WTC11 (cell line): ENCODE data around the gene HS3ST3A1.

Experiments used
- CTCF ChIP-seq: fragments of 200-600 bp; IDR thresholded peaks from 2 replicates; pipeline ENCODE4 v1.8.0; 2022; ENCODE audit warnings: antibody characterized with exemption
- ESRRA ChIP-seq: sonication (generic); formaldehyde crosslinking; IDR thresholded peaks from 2 replicates; pipeline ENCODE4 v1.8.1; 2022; ENCODE audit warnings: mild to moderate bottlenecking, missing genetic modification reagents, borderline replicate concordance
- IRF1 ChIP-seq: sonication (generic); formaldehyde crosslinking; IDR thresholded peaks from 2 replicates; pipeline ENCODE4 v1.8.0; 2023; ENCODE audit warnings: missing genetic modification reagents
- MLX ChIP-seq: sonication (generic); formaldehyde crosslinking; IDR thresholded peaks from 2 replicates; pipeline ENCODE4 v1.8.1; 2023; ENCODE audit warnings: mild to moderate bottlenecking, missing genetic modification reagents, moderate library complexity
- RORB ChIP-seq: fragments of 250-450 bp; sonication (Bioruptor Pico); IDR thresholded peaks from 2 replicates; pipeline ENCODE4 v1.9.0; 2021; ENCODE audit warnings: mild to moderate bottlenecking
- SP1 ChIP-seq: sonication (generic); formaldehyde crosslinking; conservative IDR thresholded peaks from 2 replicates; pipeline ENCODE4 v1.8.1; 2022; ENCODE audit warnings: missing genetic modification reagents
- ZNF138 ChIP-seq: sonication (generic); formaldehyde crosslinking; conservative IDR thresholded peaks from 2 replicates; pipeline ENCODE4 v1.8.1; 2022; ENCODE audit warnings: mild to moderate bottlenecking, moderate library complexity, missing genetic modification reagents

- TF ChIP-seq RORB (CRISPR knock-in tag) (no peak), CTCF (no peak), IRF1 (no peak), ESRRA (CRISPR knock-in tag) (no peak), ZNF138 (CRISPR knock-in tag) (no peak), MLX (CRISPR knock-in tag) (no peak), SP1 (no peak)
Measured at GRCh38 chr17:13475574-13476223, 126.0 kb downstream of the HS3ST3A1 start.
